T47D (cell line): ENCODE measurements around the gene FAM89B.

ENCODE experiments used
- DNase-seq, 2 experiments: peaks; one replicate each; pipeline versions ENCODE4 v3.0.0 to v3.0.0-alpha.2; 2011 to 2012; ENCODE audit warnings: low read depth in 1 of 2, low spot score in 1 of 2
- JUND ChIP-seq: IDR thresholded peaks from 2 replicates; pipeline ENCODE4 v1.6.1; 2012; ENCODE audit warnings: low read depth
- in situ Hi-C: cut with HindIII; loops from 2 replicates; pipeline ENCODE4 v1.10.0; 2016; ENCODE audit warnings: low sequenced_read_pairs, low pct_unique_long_range_greater_than_20kb

FAM89B gene

GRCh38 chr11:65611028-65611757 lies 38.9 kb downstream of the FAM89B start:
- DNase-seq, result no peak
- no peak for TF ChIP-seq JUND
- in situ Hi-C loops, result no loop called here

DNA sequence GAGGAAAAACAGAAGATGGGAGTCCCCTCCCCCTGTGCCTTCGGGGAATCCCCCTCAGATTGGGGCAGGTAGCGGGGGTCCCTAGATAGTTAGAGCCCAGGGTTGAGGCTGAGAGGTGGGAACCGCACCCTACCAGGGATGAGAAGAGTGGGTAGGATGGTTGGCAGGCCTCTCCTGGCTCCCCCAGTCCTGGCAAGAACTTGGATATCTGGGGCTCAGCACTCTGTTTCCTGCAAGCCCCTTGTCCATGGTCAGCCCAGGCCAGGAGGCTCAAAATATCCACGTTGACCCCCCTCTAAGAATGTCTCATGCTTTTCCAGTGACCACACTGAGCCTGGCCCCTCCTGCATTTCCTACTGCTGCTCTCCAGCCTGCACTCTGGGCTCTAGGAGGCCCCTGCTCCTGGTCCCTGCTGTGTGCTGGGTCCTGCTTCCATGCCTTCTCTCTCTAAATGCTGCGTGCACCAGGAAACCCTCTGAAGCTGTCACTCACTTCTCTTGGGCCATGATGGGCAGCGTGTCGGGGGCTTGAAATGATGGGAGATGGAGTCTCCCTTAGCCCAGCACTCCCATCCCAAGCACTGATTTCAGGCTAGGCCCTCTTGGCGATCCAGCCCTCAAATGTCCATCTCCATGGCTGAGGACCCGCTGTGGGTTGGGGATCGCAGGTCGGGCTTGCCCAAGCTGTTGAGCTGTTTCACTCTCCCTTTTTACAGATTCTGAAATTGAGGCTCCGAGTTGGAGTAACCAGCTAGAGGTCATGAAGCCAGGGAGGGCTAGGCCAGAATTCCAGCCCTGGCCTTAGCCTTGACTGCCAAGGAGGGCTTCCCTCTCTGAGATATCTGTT lies 39.6 kb downstream of the FAM89B start:
- in situ Hi-C loops, result no loop called here
- no peak for TF ChIP-seq JUND
- DNase-seq, result no peak

- no peak for DNase-seq
- in situ Hi-C loops, result no loop called here
- TF ChIP-seq JUND, result no peak
These were observed 40.4 kb downstream of the FAM89B start for GRCh38 chr11:65612691-65613090.

DNA sequence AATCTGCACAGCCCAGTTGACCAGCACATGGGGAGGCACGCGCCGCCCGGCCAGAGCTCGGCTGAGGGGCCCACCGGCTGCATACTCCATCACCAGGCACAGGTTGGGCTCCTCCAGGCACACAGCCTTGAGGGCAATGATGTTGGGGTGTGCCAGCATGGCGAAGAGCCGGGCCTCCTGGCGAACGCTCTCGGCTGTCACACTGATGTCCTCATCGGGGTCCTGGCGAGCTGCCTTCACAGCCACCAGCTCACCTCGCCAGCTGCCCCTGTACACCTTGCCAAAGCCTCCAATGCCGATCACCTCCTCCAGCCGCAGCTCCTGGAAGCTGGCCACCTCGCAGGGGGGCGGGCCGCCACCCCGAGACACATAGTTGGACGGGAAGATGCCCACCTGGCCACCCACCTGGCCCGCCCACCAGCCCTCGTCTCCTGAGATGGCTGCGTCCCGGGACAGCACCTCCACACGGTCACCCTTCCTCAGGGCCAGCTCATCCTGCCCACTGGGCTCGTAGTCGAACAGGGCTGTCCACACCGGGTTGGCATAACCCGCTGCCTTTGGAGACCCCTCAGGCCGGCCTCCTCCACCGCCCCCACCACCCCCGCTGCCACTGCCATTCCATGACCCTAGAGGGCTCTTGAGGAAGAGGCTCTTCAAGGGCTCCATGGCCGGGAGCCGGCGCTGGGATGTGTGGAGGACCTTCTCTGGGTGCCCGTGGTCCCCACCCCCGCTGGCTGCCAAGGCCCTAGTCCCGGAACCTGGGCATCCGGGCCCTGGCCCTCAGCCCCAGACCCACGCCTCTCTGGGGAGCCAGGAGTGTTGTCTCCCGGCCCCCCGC lies 41.0 kb downstream of the FAM89B start:
- DNase-seq, result peak in 1 of 2 experiments; percentile 58
- no peak for TF ChIP-seq JUND
- in situ Hi-C loops, result no loop called here

DNA sequence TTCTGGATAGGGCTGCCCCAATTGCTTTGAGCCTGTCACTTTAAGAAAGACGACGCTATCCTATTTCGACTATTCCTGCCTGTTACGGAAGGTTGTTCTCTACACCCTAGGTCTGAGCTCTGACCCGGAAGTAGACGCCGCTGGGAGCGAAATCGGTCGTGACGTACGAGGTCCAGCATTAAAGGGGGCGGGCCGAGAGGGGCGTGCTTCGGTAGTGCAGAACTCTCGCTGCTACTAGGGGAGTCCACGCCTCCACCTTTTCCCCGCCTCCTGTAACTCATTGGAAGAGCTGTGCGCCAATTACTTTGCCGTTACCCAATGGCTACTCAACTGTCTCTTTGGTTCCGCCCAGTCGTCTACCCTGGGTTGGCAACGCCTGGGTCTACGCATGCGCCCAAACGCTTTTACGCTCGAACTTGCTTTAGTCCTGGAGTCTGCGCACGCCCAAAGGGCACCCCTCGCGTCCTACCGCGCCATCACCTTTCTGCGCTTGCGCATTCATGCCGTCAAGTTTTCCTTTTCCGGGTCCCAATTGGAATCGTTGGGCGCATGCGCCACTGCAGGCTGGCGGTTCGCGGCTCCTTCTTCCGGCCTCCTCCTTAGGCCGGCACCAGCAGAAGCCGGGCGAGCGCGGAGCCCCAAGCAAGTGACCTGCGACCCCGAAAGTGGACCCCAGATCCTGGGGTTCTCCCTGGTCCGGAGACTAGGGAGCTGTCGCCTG lies 43.1 kb downstream of the FAM89B start, which contains the start of gene PCNX3:
PCNX3 (plus strand) TSS at position 548 of the 721 bp plus-strand sequence. CDS start 536 bp downstream, outside the sequence.
- no peak for TF ChIP-seq JUND
- in situ Hi-C loops, result no loop called here

GRCh38 chr11:65615950-65616574 lies 43.7 kb downstream of the FAM89B start:
- in situ Hi-C loops, result no loop called here
- TF ChIP-seq JUND, result no peak
- DNase-seq, result peak; percentile 67 to 70

More for the DNA sequence above, 43.1 kb downstream of the FAM89B start, which contains the start of gene PCNX3:
- peak; percentile 100 for DNase-seq

- in situ Hi-C loops, result no loop called here
- no peak for TF ChIP-seq JUND
These were observed 44.2 kb downstream of the FAM89B start for GRCh38 chr11:65616575-65617001.

DNA sequence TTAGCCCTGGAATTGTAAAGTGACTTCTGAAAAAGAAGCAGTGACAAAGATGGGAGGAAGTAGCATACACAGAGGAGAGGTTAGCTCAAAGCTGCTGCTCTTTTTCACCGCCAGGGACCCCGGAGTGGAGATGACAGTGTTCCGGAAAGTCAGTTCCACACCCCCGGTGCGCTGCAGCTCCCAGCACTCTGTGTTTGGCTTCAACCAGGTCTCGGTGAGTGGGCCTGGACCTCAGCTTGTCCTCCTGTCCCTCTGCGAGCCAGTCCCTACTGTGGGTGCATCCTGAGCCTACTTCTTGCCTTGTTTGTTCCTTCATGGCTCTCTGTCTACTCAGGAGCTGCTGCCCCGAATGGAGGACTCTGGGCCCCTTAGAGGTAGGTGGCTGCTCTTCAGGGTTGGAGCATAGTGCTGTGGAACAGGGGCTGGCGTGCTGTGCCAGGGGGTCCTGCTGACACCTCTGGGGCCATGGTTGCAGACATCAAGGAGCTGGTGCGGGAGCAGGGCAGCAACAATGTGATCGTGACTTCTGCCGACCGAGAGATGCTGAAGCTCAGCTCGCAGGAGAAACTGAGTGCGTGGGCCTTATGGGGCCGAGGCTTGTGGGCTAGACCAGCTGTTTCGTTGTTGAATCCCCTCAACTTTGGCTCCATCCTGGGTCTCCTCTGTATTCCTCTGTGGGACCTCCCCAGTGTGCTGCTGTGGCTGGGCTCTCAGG lies 45.0 kb downstream of the FAM89B start:
- no peak for DNase-seq
- no peak for TF ChIP-seq JUND
- in situ Hi-C loops, result no loop called here

More at GRCh38 chr11:65616575-65617001, 44.2 kb downstream of the FAM89B start:
- no peak for DNase-seq

- no peak for DNase-seq
- TF ChIP-seq JUND, result no peak
- in situ Hi-C loops, result no loop called here
These were observed 45.8 kb downstream of the FAM89B start for GRCh38 chr11:65617990-65618751.

GRCh38 chr11:65618763-65619162 lies 46.4 kb downstream of the FAM89B start:
- DNase-seq, result no peak
- in situ Hi-C loops, result no loop called here
- no peak for TF ChIP-seq JUND
